Lower leg skin (tissue), 3 donors: Measurements from ENCODE around the gene CLASP1.

Experiments
- POLR2A ChIP-seq, 2 donors: fragments of 450-650 bp; IDR thresholded peaks; one replicate each; pipeline ENCODE4 v1.6.1; 2016 to 2017; ENCODE audit warnings: antibody characterized with exemption in 2 of 2, mild to moderate bottlenecking in 1 of 2, moderate library complexity in 1 of 2
- TF ChIP-seq, protein P1 (sequence below), 3 donors: fragments of 450-650 bp; IDR thresholded peaks; one replicate each; pipeline ENCODE4 v1.5.1; 2016; ENCODE audit warnings: antibody characterized with exemption in 3 of 3, mild to moderate bottlenecking in 3 of 3, moderate library complexity in 2 of 3

DNA sequence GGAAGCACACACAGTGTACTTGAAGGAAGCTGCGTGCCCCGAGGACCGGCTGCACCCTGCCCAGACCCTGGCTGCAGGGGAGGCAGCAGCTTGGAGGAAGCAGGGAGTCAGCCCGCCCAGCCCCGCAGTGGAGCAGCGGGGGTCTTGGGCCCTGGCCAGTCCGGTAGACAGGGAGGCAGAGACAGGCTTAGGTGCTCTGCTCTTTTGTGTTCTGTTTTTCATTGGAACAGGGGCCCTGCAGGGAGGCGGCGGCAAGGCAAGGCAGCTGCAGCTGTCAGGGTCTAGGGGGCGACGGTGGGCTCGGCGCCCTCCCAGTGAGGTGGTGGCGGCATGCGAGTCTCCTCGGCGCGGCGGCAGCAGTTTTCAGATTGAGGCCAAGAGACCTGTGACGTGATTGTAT, 311.0 kb downstream of the CLASP1 start:
- TF ChIP-seq, protein P1, sequence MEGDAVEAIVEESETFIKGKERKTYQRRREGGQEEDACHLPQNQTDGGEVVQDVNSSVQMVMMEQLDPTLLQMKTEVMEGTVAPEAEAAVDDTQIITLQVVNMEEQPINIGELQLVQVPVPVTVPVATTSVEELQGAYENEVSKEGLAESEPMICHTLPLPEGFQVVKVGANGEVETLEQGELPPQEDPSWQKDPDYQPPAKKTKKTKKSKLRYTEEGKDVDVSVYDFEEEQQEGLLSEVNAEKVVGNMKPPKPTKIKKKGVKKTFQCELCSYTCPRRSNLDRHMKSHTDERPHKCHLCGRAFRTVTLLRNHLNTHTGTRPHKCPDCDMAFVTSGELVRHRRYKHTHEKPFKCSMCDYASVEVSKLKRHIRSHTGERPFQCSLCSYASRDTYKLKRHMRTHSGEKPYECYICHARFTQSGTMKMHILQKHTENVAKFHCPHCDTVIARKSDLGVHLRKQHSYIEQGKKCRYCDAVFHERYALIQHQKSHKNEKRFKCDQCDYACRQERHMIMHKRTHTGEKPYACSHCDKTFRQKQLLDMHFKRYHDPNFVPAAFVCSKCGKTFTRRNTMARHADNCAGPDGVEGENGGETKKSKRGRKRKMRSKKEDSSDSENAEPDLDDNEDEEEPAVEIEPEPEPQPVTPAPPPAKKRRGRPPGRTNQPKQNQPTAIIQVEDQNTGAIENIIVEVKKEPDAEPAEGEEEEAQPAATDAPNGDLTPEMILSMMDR (IDR thresholded peaks at IDR 0.05): no peak
- TF ChIP-seq POLR2A (IDR thresholded peaks at IDR 0.05): no peak
